ENCODE measurements around the gene ATP12A.
"Not testable (repeated sequence)": the region's sequence is repeated elsewhere in the genome, so short reads cannot be mapped to it uniquely, and the experiment has no call there.

ATP12A gene

GRCh38 chr13:24691381-24691780, 11.2 kb downstream of the ATP12A start:
- no peak for DNase-seq

- no peak for DNase-seq
Measured at GRCh38 chr13:24692561-24692960, 12.4 kb downstream of the ATP12A start.

DNA sequence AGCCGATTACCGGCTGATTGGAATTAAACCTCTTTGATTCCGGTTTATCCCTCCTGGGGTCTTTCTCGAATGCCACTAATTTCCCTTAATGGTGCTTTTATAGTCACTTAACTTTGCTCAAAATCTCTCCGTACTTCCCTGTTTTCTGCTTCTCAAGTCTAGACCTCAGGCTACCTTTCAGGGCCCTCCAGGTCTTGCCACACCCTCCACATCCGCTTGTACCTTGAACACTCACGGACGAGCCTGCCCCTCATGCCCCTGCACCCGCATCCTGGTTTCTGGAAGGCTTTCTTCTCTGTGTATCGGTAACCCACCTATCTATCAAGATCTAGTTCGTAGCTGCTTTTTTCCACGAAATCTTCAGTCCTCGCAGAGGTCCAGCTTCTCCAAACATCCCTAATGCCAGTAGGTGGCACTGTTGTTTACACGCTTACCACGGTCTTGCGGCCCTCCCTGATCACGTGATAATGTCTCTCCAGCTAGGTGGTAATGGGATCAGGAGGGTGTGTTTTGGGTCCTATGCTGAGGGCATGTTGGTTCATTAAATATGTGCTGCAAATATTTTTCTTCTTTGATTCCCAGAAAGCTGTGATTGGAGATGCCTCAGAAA, 13.8 kb downstream of the ATP12A start:
- peak; percentile 43 for DNase-seq

- DNase-seq = no peak
Measured at GRCh38 chr13:24694907-24695306, 14.7 kb downstream of the ATP12A start.

DNA sequence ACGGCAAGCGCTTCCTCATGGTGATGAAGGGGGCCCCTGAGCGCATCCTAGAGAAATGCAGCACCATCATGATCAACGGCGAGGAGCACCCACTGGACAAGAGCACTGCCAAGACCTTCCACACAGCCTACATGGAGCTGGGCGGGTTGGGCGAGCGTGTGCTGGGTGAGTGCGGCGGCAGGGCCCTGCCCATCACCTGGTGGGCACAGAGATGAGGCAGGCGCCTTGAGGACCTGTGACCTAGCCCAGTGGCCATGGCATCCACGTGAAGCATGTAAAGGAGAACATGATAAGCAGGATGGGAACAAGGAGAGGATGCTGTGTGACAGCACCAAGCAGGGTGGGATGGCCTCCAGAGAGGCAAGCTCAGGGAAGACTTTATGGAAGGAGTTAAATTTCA, 18.5 kb downstream of the ATP12A start:
- DNase-seq = no peak

GRCh38 chr13:24699541-24699940, 19.3 kb downstream of the ATP12A start:
- DNase-seq = no peak

GRCh38 chr13:24700539-24700938, 20.3 kb downstream of the ATP12A start:
- DNase-seq = no peak

DNA sequence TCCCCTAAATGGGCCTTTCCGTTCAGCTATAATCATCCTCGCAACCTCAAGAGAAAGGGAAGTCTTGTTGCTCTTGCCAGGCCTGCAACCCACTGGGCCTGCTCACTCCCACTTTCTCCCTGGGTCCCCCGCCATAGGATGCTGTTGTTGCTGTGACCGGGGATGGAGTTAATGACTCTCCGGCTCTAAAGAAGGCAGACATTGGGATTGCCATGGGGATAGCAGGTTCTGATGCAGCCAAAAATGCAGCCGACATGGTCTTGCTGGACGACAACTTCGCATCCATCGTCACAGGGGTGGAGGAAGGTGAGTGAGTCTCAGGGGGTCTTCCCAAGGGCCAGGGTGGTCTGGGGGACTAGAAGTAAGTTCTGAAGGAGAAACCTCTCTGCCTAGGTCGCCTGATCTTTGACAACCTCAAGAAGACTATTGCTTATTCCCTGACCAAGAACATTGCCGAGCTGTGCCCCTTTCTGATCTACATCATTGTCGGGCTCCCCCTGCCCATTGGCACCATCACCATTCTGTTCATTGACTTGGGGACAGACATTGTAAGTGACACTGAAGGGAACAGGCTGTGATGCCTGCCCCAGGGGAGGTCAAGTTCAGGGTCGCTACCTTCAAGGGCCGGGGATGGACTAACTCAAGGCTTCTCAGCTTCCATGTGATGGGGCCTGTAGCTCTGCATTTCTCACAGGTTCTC, 26.8 kb downstream of the ATP12A start:
- no peak for DNase-seq

DNA sequence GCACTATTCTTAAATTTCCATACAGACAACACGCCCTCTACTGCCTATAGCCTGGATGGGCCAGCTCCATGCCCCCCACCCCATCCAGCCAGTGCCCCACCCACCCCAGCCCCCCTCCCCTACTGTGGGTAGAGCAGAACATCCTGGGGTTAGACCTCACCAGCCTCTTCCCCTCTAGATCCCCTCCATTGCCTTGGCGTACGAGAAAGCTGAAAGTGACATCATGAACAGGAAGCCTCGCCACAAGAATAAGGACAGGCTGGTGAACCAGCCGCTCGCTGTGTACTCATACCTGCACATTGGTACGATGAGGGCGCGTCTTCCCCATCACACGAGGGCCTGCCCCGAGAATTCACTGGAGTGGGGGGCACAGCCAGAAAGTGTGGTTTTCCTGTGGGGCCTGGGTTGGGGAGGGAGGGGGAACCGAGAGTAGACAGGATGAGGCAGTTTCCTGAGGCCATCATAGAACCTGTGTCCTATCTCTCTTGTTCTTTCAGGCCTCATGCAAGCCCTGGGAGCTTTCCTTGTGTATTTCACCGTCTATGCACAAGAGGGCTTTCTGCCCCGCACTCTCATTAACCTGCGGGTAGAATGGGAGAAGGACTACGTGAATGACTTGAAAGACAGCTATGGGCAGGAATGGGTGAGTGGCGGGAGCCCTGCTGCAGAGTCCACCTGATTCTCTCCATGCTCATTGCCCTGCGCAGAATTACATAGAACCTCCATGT, 29.1 kb downstream of the ATP12A start:
- no peak for DNase-seq

GRCh38 chr13:24713022-24713421, 32.8 kb downstream of the ATP12A start:
- DNase-seq = no peak

- DNase-seq = no peak
Measured at GRCh38 chr13:24716011-24716410, 35.8 kb downstream of the ATP12A start.

GRCh38 chr13:24716446-24716845, 36.2 kb downstream of the ATP12A start:
- DNase-seq = no peak

- DNase-seq = no peak
Measured at GRCh38 chr13:24717217-24717616, 37.0 kb downstream of the ATP12A start.

- DNase-seq = no peak
Measured at GRCh38 chr13:24718192-24718965, 38.2 kb downstream of the ATP12A start.

DNA sequence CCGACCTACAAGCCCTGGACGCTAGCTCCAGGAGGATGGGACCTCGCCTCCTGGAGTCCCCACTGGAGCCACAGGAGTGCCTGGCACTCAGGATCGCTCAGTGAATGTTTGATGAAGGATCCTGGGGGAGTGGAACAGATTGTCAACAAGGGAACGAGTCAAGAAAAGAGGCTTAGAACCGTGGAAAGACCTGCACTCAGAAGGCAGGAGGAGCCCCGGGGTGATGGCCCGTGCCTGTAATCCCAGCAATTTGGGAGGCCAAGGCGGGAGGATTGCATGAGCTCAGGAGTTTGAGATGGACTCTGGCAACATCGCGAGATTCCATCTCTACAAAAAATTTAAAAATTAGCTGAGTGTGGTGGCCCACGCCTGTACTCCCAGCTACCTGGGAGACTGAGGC, 38.9 kb downstream of the ATP12A start:
- no peak for DNase-seq

GRCh38 chr13:24723206-24723605, 43.0 kb downstream of the ATP12A start:
- no peak for DNase-seq

GRCh38 chr13:24724714-24725113, 44.5 kb downstream of the ATP12A start:
- no peak for DNase-seq

- no peak for DNase-seq
Measured at GRCh38 chr13:24725379-24725778, 45.2 kb downstream of the ATP12A start.

- DNase-seq = peak; percentile 42
Measured at GRCh38 chr13:24727731-24728601, 47.8 kb downstream of the ATP12A start.

GRCh38 chr13:24730873-24731567, 50.8 kb downstream of the ATP12A start:
- DNase-seq = not testable (repeated sequence)

DNA sequence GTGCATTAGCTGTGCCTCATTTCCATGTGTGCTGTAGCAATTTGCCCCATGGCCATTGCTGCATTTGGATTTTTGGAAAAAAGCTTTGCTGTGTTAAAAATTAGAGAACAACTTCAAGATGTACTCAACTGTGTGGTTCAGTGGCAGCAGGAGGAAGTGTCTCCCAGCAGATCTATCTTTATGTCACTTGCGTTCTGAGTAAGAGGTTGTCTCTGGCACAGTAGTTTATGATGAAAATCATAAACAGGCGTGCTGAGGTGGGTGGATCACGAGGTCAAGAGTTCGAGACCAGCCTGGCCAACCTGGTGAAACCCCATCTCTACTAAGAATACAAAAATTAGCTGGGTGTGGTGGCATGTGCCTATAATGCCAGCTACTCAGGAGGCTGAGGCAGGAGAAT, 54.7 kb downstream of the ATP12A start:
- no peak for DNase-seq

- no peak for DNase-seq
Measured at GRCh38 chr13:24737042-24737441, 56.8 kb downstream of the ATP12A start.

Data from DMS153 (cell line).